K562 (cell line): ENCODE data around the gene CPPED1.

ENCODE experiments used
- HIVEP1 ChIP-seq: fragments of 250-450 bp; sonication (Bioruptor Pico); IDR thresholded peaks from 2 replicates; pipeline ENCODE4 v1.4.0; 2020; ENCODE audit warnings: mild to moderate bottlenecking
- MBD2 ChIP-seq: sonication (generic); IDR thresholded peaks from 2 replicates; pipeline ENCODE4 v1.6.1; 2016; ENCODE audit warnings: low read depth, borderline replicate concordance
- MGA ChIP-seq: fragments of 450-650 bp; IDR thresholded peaks from 2 replicates; pipeline ENCODE4 v1.6.1; 2016; ENCODE audit warnings: mild to moderate bottlenecking, moderate library complexity
- ZMIZ1 ChIP-seq, 2 experiments: fragments of 150-350 bp in 1 of 2; IDR thresholded peaks; 2 replicates each; pipeline ENCODE4 v1.6.1; 2012 to 2016; ENCODE audit warnings: low read depth in 2 of 2, low read length in 2 of 2, mild to moderate bottlenecking in 1 of 2, moderate library complexity in 1 of 2

GRCh38 chr16:12611916-12612597 lies 191.6 kb downstream of the CPPED1 start:
- TF ChIP-seq HIVEP1 (no peak), MBD2 (no peak), ZMIZ1 (IDR thresholded peaks at IDR 0.05; ENCODE audit: low read depth in 2 of 2, low read length in 2 of 2) (no peak), MGA (no peak)
